Neuron (in vitro differentiated cells): Measurements from ENCODE around the gene RTN4.
"Not testable (repeated sequence)": the region's sequence is repeated elsewhere in the genome, so short reads cannot be mapped to it uniquely, and the experiment has no call there.

ENCODE experiments used
- H2AFZ ChIP-seq: one replicate; pipeline ENCODE4 v1.6.1; 2013; ENCODE audit warnings: low read depth, mild to moderate bottlenecking, inconsistent platforms, low read length, moderate library complexity
- H3K27me3 ChIP-seq: one replicate; pipeline ENCODE4 v1.6.1; 2013; ENCODE audit warnings: low read length; ENCODE audit not compliant: insufficient read depth
- H3K36me3 ChIP-seq: one replicate; pipeline ENCODE4 v1.6.1; 2013; ENCODE audit warnings: low read length; ENCODE audit not compliant: insufficient read depth
- H3K4me1 ChIP-seq: one replicate; pipeline ENCODE4 v1.6.1; 2013; ENCODE audit warnings: low read length; ENCODE audit not compliant: insufficient read depth
- H3K4me3 ChIP-seq: 2 replicates; pipeline ENCODE4 v1.5.1; 2013; ENCODE audit warnings: mild to moderate bottlenecking, low read length, moderate library complexity
- H3K9me3 ChIP-seq: one replicate; pipeline ENCODE4 v1.6.1; 2013; ENCODE audit warnings: low read length

RTN4 gene

DNA sequence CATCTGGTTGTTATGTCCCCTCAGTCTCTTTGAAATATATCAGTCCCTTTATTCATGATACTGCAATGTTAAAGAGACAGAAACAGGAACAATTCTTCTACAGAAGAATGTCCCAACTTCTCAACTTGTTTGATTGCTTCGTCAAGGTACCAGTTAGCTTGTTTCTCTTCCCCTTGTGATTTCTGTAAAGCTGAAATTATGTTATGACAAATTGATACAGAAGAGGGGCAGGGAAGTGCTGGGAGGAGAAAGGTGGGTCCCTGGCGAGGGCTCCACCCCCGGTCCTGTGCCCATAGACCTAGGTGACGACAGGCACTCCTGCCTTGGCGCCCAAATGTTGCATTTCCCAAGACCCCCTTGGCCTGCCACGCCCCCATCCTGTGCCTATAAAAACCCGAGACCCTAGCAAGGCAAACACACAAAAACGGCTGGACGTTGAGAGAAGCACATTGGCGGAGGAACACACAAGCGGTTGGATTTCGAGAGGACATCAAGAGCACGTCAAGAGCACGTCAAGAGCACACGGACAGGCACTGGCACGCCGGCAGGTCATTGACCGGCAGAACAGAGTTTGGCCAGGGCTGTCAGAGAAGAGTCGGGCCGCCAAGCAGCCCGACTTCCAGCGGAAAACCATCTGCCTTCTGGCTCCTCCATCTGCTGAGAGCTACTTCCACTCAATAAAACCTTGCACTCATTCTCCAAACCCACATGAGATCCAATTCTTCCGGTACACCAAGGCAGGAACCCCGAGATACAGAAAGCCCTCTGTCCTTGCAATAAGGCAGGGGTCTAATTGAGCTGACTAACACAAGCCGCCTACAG is 11.5 kb upstream of the RTN4 start:
- H3K4me1 ChIP-seq, result no peaks in the 10 kb centered on the region
- no peak overlapping the region for H3K4me3 ChIP-seq
- H3K9me3 ChIP-seq, result no peaks in the 10 kb centered on the region
- H2AFZ ChIP-seq, result no peak overlapping the region
- no peaks in the 10 kb centered on the region for H3K27me3 ChIP-seq
- H3K36me3 ChIP-seq, result no peaks in the 10 kb centered on the region

- Histone ChIP-seq H3K9me3 (no peaks in the 10 kb centered on the region), H3K36me3 (no peaks in the 10 kb centered on the region), H3K4me3 (no peak overlapping the region), H3K4me1 (no peaks in the 10 kb centered on the region), H3K27me3 (no peaks in the 10 kb centered on the region), H2AFZ (no peak overlapping the region)
These were observed 9.5 kb upstream of the RTN4 start for GRCh38 chr2:55059793-55060192.

DNA sequence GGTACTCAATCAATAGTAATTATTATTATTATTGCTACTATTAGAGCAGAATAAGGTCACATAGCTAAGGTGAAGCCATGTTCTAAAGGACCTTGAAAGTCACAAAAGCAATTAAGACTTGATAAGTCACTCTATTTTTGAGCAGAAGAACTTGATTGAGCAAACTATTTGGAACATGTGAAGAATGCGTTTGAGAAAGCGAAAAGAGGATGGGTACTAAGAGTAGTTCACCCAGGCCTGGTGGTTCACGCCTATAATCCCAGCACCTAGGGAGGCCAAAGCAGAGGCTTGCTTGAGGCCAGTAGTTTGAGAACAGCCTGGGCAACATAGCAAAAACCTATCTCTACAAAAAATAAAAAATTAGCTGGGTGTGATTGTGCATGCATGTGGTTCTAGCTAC is 7.2 kb upstream of the RTN4 start:
- Histone ChIP-seq H3K4me1 (peaks cover 6% of the 10 kb centered on the region), H3K36me3 (no peaks in the 10 kb centered on the region), H3K27me3 (no peaks in the 10 kb centered on the region)

GRCh38 chr2:55056024-55056521 is 5.8 kb upstream of the RTN4 start:
- Histone ChIP-seq H3K9me3 (no peaks in the 10 kb centered on the region), H3K36me3 (no peaks in the 10 kb centered on the region), H2AFZ (no peak overlapping the region), H3K27me3 (no peaks in the 10 kb centered on the region), H3K4me3 (no peak overlapping the region), H3K4me1 (peaks cover 17% of the 10 kb centered on the region)

More for the DNA sequence above, 7.2 kb upstream of the RTN4 start:
- Histone ChIP-seq H2AFZ (no peak overlapping the region), H3K4me3 (no peak overlapping the region), H3K9me3 (no peaks in the 10 kb centered on the region)

GRCh38 chr2:55054106-55054875 is 4.0 kb upstream of the RTN4 start:
- Histone ChIP-seq H3K9me3 (no peaks in the 10 kb centered on the region), H3K4me1 (peaks cover 17% of the 10 kb centered on the region), H2AFZ (no peak overlapping the region), H3K27me3 (no peaks in the 10 kb centered on the region), H3K4me3 (no peak overlapping the region), H3K36me3 (no peaks in the 10 kb centered on the region)

DNA sequence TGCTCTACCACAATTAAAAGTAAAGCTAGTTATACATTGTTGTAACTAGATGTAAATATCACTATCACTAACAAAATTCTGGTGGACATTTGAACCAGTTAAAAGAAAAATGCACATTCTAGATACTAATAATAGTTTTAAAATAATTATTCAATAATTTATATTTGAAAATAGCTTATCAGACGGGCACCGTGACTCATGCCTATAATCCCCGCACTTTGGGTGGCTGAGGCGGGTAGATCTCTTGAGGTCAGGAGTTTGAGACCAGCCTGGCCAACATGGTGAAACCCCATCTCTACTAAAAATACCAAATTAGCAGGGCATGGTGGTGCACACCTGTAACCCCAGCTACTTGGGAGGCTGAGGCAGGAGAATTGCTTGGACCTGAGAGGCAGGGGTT is 3.0 kb upstream of the RTN4 start:
- H2AFZ ChIP-seq, H3K27me3 ChIP-seq, H3K4me3 ChIP-seq, H3K9me3 ChIP-seq, H3K36me3 ChIP-seq: not testable (repeated sequence)
- peaks cover 17% of the 10 kb centered on the region for H3K4me1 ChIP-seq

- no peaks in the 10 kb centered on the region for H3K36me3 ChIP-seq
- no peak overlapping the region for H2AFZ ChIP-seq
- peaks cover 25% of the 10 kb centered on the region for H3K4me1 ChIP-seq
- H3K4me3 ChIP-seq, result peak overlapping the region; percentile 93
- H3K27me3 ChIP-seq, result no peaks in the 10 kb centered on the region
- no peaks in the 10 kb centered on the region for H3K9me3 ChIP-seq
These were observed 2.1 kb upstream of the RTN4 start for GRCh38 chr2:55052129-55053061.

DNA sequence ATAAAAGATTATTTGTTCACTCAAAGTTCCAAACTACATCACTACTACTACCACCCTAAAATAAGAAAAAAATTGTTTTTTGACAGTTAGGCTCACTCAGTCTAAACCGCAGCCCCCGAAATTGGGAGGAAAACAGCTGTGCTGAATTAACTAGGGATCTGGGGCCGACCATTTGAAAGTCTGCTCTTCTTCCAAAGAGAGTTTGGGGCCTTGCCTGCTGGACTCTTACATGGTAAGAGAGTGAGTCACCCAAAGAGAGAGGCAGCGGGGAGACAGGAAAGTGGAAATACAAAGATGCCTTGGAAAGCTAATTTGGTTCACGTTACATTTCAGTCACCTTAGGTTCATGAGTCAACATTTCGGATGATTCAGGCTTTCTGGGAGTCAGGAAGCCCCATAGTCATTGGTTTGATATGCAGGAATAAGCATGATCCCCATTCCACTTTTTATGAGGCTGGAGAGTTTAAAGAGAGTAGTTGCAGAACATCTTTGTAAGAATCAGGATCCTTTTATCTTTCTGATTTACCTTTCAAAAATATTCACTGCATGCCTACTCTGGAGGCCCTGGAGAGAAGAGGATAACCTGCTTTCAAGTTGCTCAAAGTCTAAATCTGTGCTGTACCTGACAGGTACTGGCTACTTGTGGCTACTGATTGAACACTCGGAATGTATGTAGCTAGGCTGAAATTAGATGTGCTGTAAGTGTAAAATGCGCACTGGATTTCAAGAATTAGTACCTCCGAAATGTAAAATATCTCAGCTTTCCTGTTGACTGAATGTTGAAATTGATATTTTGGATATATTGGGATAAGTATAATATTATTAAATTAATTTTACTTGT is 995 bp upstream of the RTN4 start:
- peak overlapping the region; percentile 93 for H3K4me3 ChIP-seq
- peaks cover 33% of the 10 kb centered on the region for H3K4me1 ChIP-seq
- H3K9me3 ChIP-seq, result no peaks in the 10 kb centered on the region
- no peaks in the 10 kb centered on the region for H3K36me3 ChIP-seq
- no peaks in the 10 kb centered on the region for H3K27me3 ChIP-seq
- peak overlapping the region; percentile 28 for H2AFZ ChIP-seq

- Histone ChIP-seq H2AFZ (no peak overlapping the region), H3K9me3 (no peaks in the 10 kb centered on the region), H3K27me3 (no peaks in the 10 kb centered on the region), H3K4me1 (peaks cover 46% of the 10 kb centered on the region), H3K4me3 (peak overlapping the region; percentile 93), H3K36me3 (no peaks in the 10 kb centered on the region)
These were observed 491 bp downstream of the RTN4 start for GRCh38 chr2:55049821-55050099.

- no peaks in the 10 kb centered on the region for H3K9me3 ChIP-seq
- no peak overlapping the region for H2AFZ ChIP-seq
- peaks cover 46% of the 10 kb centered on the region for H3K4me1 ChIP-seq
- no peaks in the 10 kb centered on the region for H3K27me3 ChIP-seq
- H3K36me3 ChIP-seq, result no peaks in the 10 kb centered on the region
- peak overlapping the region; percentile 93 for H3K4me3 ChIP-seq
These were observed 1.0 kb downstream of the RTN4 start for GRCh38 chr2:55049043-55049820.

DNA sequence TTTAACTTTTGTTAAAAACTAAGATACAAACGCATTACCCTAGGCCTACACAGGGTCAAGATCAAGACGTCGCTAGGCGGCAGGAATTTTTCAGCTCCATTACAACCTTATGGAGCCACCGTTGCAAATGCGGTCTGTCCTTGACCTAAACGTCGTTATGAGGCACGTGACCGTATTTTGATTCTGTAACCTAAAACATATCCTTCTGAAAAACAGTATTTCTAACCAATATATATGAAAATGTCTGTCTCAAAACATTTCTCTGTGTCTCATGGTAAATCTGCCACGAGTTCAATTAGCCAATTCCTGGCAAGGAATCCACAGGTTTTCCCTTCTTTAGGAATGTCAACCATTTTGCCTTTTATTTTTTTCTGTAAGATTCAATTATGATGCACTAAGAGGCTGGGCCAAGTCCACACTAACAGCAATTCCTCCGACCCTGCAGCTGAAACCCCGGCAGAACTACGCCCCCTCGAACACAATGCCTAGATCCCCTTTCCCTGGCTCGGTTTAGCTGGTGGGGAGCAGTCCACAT is 1.7 kb downstream of the RTN4 start:
- Histone ChIP-seq H3K4me1 (peaks cover 46% of the 10 kb centered on the region), H2AFZ (no peak overlapping the region), H3K36me3 (no peaks in the 10 kb centered on the region), H3K27me3 (no peaks in the 10 kb centered on the region), H3K4me3 (peak overlapping the region; percentile 93), H3K9me3 (no peaks in the 10 kb centered on the region)
